ENCODE results near the gene GSG1L2.

Gene GSG1L2

DNA sequence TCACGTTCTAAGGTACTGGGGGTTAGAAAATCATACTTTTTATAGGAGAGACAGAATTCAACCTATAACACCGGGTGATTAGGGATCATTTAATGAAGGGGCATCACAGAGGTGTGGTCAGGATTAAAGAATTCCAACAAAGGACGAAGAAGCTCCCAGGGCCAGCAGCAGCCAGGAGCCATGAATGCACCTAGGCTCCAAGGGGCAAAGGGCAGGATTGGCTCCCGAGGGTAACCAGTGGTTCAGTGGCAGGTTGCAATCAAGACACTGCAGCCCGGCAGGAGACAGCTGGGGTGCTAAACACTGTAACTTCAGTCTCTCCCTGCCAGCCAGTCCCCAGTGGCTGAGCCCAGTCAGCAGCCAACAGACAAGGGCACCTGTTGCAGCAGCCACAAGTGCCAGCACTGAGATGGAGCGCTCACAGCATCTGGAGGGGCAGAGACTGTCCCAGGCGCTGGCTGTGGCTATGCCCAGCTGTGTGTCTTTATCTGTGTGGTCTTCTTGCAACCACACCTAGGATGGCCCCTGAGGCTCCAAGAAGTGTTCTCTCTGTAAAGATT, 54.4 kb downstream of the GSG1L2 start:
- CTCF ChIA-PET = interaction anchor here (1.4 to 1.7 kb wide), 2 partner anchors 39 to 190 kb away, joined by 8 to 12 read pairs; no protein-coding TSS in a partner anchor
- TF ChIP-seq, protein P1, sequence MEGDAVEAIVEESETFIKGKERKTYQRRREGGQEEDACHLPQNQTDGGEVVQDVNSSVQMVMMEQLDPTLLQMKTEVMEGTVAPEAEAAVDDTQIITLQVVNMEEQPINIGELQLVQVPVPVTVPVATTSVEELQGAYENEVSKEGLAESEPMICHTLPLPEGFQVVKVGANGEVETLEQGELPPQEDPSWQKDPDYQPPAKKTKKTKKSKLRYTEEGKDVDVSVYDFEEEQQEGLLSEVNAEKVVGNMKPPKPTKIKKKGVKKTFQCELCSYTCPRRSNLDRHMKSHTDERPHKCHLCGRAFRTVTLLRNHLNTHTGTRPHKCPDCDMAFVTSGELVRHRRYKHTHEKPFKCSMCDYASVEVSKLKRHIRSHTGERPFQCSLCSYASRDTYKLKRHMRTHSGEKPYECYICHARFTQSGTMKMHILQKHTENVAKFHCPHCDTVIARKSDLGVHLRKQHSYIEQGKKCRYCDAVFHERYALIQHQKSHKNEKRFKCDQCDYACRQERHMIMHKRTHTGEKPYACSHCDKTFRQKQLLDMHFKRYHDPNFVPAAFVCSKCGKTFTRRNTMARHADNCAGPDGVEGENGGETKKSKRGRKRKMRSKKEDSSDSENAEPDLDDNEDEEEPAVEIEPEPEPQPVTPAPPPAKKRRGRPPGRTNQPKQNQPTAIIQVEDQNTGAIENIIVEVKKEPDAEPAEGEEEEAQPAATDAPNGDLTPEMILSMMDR (IDR thresholded peaks at IDR 0.05; ENCODE audit: insufficient read depth, low read length, missing control alignments) = no peak
- POLR2A ChIA-PET = no interaction called here
- H3K4me3 ChIP-seq (ENCODE audit: low read depth, low read length) = no peak overlapping the region
- DNase-seq (ENCODE audit: low read depth, low spot score) = no peak

DNA sequence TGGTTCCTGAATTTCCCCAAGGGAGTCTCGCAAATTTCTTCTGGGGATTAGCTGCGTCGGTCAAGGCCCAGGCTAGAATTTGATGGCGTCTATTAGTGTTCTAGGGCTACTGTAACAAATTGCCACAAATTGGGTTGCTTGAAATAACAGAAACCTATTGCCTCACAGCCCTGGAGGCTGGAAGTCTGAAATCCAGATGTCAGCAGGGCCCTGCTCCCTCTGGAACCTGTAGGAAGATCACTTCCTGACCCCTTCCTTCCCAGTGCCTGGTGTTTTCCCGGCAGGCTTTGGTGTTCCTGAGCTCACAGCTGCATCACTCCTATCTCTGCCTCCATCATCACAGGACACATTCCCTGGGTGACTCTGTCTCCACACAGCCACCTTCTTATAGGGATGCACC, 54.9 kb downstream of the GSG1L2 start:
- ChIA-PET POLR2A (no interaction called here), CTCF (interaction anchor here (1.0 kb wide), 1 partner anchor 41 kb away, joined by 5 read pairs; no protein-coding TSS in a partner anchor)
- no peak for DNase-seq (ENCODE audit: low read depth, low spot score)
- TF ChIP-seq, protein P1 (IDR thresholded peaks at IDR 0.05; ENCODE audit: insufficient read depth, low read length, missing control alignments) = no peak
- no peak overlapping the region for H3K4me3 ChIP-seq (ENCODE audit: low read depth, low read length)

DNA sequence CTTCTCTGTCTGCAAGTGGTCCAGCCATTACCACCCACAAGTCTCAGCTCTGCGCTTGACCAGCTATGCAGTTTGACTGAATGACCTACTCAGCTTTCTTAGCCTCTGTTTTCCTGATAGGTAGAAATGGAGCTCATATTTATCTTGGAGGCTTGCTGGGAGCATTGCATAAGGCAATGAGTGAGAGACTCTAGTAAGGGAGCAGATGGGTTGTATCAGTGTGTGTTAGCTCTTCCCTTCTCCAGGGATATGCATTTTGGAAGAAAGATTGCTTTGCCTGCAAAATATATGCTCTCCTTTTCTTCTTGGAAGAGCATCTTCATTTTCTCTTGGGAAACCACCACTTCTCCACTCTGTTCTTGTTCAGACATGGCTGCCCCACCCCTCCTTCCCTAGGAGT, 56.6 kb downstream of the GSG1L2 start:
- no peak for DNase-seq (ENCODE audit: low read depth, low spot score)
- no peak overlapping the region for H3K4me3 ChIP-seq (ENCODE audit: low read depth, low read length)
- TF ChIP-seq, protein P1 (IDR thresholded peaks at IDR 0.05; ENCODE audit: insufficient read depth, low read length, missing control alignments) = no peak
- ChIA-PET CTCF (interaction anchor here (0.9 kb wide), 1 partner anchor 26 kb away, joined by 4 read pairs; the partner anchor contains the start of gene DHRS7C), POLR2A (no interaction called here)

DNA sequence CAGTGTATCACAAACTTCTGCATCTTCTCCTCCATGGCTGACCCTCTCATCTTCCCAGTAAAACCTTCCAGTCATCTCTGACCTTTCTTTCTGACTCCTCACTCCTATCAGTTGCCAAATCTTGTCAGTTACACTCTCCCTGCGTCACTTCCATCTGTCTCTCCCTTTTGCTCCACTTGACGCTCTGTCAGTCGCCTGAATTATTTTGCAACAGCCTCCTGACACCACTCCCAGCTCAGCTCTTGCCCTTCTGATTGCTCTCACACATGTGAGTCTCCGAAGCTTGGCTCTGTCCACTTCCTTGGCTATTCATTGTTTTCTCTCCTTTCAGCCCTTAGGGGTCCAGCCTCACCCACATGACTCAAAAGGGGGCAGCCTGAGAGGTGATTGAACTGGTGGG, 58.2 kb downstream of the GSG1L2 start:
- ChIA-PET CTCF (no interaction called here), POLR2A (no interaction called here)
- no peak for DNase-seq (ENCODE audit: low read depth, low spot score)
- no peak overlapping the region for H3K4me3 ChIP-seq (ENCODE audit: low read depth, low read length)
- TF ChIP-seq, protein P1 (IDR thresholded peaks at IDR 0.05; ENCODE audit: insufficient read depth, low read length, missing control alignments) = no peak

DNA sequence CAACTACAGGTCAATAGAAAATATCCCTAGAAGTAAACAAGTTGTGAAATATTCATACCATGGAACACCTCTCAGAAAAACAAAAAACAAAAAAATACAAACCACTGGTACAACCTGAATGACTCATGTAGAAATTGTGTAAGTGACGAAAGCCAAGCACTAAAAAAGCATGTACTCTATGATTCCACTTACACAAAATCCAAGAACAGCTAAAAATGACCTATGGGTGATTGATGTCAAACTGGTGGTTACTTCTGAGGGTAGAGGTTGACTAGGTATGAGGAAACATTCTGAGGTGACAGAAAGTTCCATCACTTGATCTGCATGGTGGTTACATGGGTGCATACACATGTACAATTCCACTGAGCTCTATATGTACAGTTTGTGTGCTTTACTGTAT, 61.6 kb downstream of the GSG1L2 start:
- CTCF ChIA-PET = no interaction called here
- H3K4me3 ChIP-seq (ENCODE audit: low read depth, low read length) = no peak overlapping the region
- POLR2A ChIA-PET = no interaction called here
- no peak for DNase-seq (ENCODE audit: low read depth, low spot score)
- TF ChIP-seq, protein P1 (IDR thresholded peaks at IDR 0.05; ENCODE audit: insufficient read depth, low read length, missing control alignments) = no peak

DNA sequence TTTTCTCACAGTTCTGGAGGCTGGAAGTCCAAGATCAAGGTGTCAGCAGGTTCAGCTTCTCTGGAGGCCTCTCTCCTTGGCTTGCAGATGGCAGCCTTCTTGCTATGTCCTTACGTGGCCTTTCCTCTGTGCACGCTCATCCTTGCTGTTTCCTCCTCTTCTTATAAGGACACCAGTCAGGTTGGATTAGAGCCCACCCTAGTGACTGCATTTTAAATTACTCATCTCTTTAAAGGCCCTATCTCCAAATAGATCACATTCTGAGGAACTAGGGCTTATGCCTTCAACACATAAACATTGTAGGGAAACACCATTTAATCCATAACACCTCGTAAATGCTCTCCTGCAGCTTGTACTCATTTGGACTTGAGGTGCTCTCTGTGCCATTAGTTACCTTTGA, 66.8 kb downstream of the GSG1L2 start:
- no peak overlapping the region for H3K4me3 ChIP-seq (ENCODE audit: low read depth, low read length)
- ChIA-PET CTCF (no interaction called here), POLR2A (no interaction called here)
- no peak for DNase-seq (ENCODE audit: low read depth, low spot score)
- TF ChIP-seq, protein P1 (IDR thresholded peaks at IDR 0.05; ENCODE audit: insufficient read depth, low read length, missing control alignments) = no peak

Data from AG04449 (cell line).